SH-SY5Y (cell line): ENCODE results near the gene AAGAB.

ENCODE experiments used
- GATA2 ChIP-seq: IDR thresholded peaks from 2 replicates; pipeline ENCODE4 v1.6.1; 2011; ENCODE audit warnings: mild to moderate bottlenecking, low read depth, low read length
- GATA3 ChIP-seq: IDR thresholded peaks from 2 replicates; pipeline ENCODE4 v1.6.1; 2011; ENCODE audit warnings: low read depth, mild to moderate bottlenecking, low read length, moderate library complexity

DNA sequence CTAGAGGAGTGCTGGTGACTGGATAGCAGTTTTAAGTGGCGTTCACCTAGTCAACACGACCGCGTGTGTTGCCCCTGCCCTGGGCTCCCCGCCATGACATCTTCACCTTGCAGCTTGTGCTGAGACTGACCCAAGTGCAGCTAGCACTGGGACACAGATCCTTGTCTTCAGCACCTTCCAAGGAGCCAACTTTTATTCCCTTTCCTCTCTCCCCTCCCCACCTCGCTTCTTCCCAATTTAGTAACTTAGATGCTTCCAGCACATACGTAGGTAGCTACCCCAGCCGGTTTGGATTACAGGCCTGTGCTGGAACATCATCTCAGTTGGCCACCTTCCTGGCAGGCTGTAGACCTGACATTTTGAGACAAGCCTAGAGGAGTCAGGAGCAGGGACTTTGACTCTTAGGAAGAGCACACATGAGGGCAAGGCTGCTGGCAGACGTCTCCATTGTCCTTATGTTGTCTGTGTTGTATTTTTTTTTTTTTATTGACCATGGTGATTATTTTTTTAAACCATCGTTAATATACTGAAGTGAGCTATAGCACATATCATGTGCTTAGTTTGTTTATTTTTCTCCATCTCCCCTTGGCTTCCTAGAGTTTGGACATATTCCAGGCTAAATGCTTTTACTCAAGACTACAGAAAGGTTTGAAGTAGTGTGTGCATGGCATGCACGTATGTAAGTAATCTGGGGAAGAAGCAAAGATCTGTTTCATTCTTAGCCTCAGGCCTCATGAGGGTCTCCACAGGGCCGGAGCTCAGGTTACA is 61.1 kb downstream of the AAGAB start:
- TF ChIP-seq GATA2 (no peak), GATA3 (no peak)
